HepG2 (cell line): Measurements from ENCODE around the gene PUM1. TPM values are rescaled to one million over a fixed set of nuclear protein-coding genes. Genes with fewer than 3 reads are reported as not detected.

Experiments
- ATAC-seq: fragments of 200-7000 bp; cut with Tn5 transposase; 3 replicates; pipeline ENCODE4 v1.9.1; 2020; ENCODE audit warnings: mild to moderate bottlenecking, moderate library complexity
- BruUV-seq: library from RNA; stranded (reverse); fragments of 400-500 nt; replicated peaks from 2 replicates; lab custom pipeline; 2021; lab: Mats Ljungman, UMichigan
- CTCF ChIA-PET: fragments of 300-600 bp; formaldehyde crosslinking; extraction: SDS; loops from one replicate; lab custom pipeline; 2021; ENCODE audit warnings: low total read pairs, inconsistent platforms, low intra/inter-chr PET ratio; lab: Yijun Ruan, JAX
- POLR2A ChIA-PET: fragments of 350-600 bp; sonication (Branson Sonifier 250); formaldehyde crosslinking; loops from one replicate; lab custom pipeline; 2020; ENCODE audit warnings: antibody characterized with exemption, inconsistent platforms; lab: Yijun Ruan, JAX
- DNase-seq: peaks from one replicate; pipeline ENCODE4 v3.0.0-alpha.2; 2015; ENCODE audit warnings: low spot score
- FAIRE-seq: peaks from 3 replicates; lab custom pipeline; 2011; peaks lifted over from hg19 to GRCh38; lab: Jason Lieb, UNC
- H2AFZ ChIP-seq: one replicate; pipeline ENCODE4 v1.6.1; 2011; ENCODE audit warnings: low read length, inconsistent platforms
- H3K27ac ChIP-seq: fragments of 300-600 bp; 3 replicates; pipeline ENCODE4 v1.8.0; 2011; ENCODE audit warnings: mixed run types, mild to moderate bottlenecking, mixed read lengths, low read length, inconsistent platforms; ENCODE audit not compliant: insufficient read depth; ENCODE audit errors: extremely low read length
- H3K27me3 ChIP-seq, 2 experiments: fragments of 200-600 bp in 1 of 2; 2 replicates in 1 of 2; 3 replicates in 1 of 2; pipeline versions ENCODE4 v1.6.0 to v1.8.0; 2011; ENCODE audit warnings: low read length in 2 of 2, mild to moderate bottlenecking in 2 of 2, moderate library complexity in 2 of 2, inconsistent platforms in 1 of 2; ENCODE audit not compliant: insufficient read depth in 2 of 2, control insufficient read depth in 1 of 2
- H3K36me3 ChIP-seq, 2 experiments: fragments of 200-600 bp in 1 of 2; replicated peaks in 1 of 2; 2 replicates in 1 of 2; 3 replicates in 1 of 2; pipeline versions ENCODE4 v1.5.1 to v1.8.0; 2011; ENCODE audit warnings: low read length in 2 of 2, inconsistent platforms in 1 of 2; ENCODE audit not compliant: insufficient read depth in 2 of 2, control insufficient read depth in 1 of 2
- H3K4me1 ChIP-seq: 2 replicates; pipeline ENCODE4 v1.5.1; 2012; ENCODE audit warnings: low read length, inconsistent platforms; ENCODE audit not compliant: insufficient read depth
- H3K4me2 ChIP-seq: 2 replicates; pipeline ENCODE4 v1.6.0; 2011; ENCODE audit warnings: low read depth, low read length, inconsistent platforms
- H3K4me3 ChIP-seq, 3 experiments: fragments of 200-600 bp in 1 of 3; sonication (generic), shearing (Covaris generic) in 1 of 3; replicated peaks in 1 of 3; 2 replicates each; pipeline ENCODE4 v1.5.1; 2011 to 2016; ENCODE audit warnings: low read length in 3 of 3, inconsistent platforms in 2 of 3, low read depth in 2 of 3, mild to moderate bottlenecking in 2 of 3, control low read depth in 1 of 3, mixed read lengths in 1 of 3; ENCODE audit not compliant: insufficient read depth in 1 of 3
- H3K79me2 ChIP-seq: one replicate; pipeline ENCODE4 v1.6.1; 2011; ENCODE audit warnings: low read length, inconsistent platforms; ENCODE audit not compliant: insufficient read depth
- H3K9ac ChIP-seq: 2 replicates; pipeline ENCODE4 v1.6.0; 2011; ENCODE audit warnings: mild to moderate bottlenecking, low read depth, low read length, inconsistent platforms; ENCODE audit not compliant: insufficient read depth
- H3K9me3 ChIP-seq: 2 replicates; pipeline ENCODE4 v1.5.1; 2012; ENCODE audit warnings: mild to moderate bottlenecking, low read length
- H4K20me1 ChIP-seq: 2 replicates; pipeline ENCODE4 v1.6.0; 2011; ENCODE audit warnings: inconsistent platforms, mild to moderate bottlenecking, low read length, moderate library complexity; ENCODE audit not compliant: insufficient read depth
- ARID3A ChIP-seq: IDR thresholded peaks from 2 replicates; pipeline ENCODE4 v1.6.1; 2012; ENCODE audit warnings: low read depth, low read length, improper control_type of control experiment
- CHD4 ChIP-seq: fragments of 200-600 bp; sonication (generic); IDR thresholded peaks from 2 replicates; pipeline ENCODE4 v1.7.0; 2017; ENCODE audit warnings: mild to moderate bottlenecking, low read length, borderline replicate concordance
- ELK4 ChIP-seq: sonication (generic); formaldehyde crosslinking; IDR thresholded peaks from 2 replicates; pipeline ENCODE4 v1.9.0; 2021; ENCODE audit warnings: missing genetic modification reagents, borderline replicate concordance
- NFE2L1 ChIP-seq: sonication (generic); formaldehyde crosslinking; IDR thresholded peaks from 2 replicates; pipeline ENCODE4 v1.4.0; 2020; ENCODE audit warnings: missing genetic modification reagents, mild to moderate bottlenecking, borderline replicate concordance
- NR2F1 ChIP-seq, 2 experiments: fragments of 450-650 bp in 1 of 2; formaldehyde crosslinking in 1 of 2; IDR thresholded peaks; 2 replicates each; pipeline versions ENCODE4 v1.5.0 to v1.6.1; 2016 to 2020; ENCODE audit warnings: mild to moderate bottlenecking in 1 of 2, missing compliant biosample characterization in 1 of 2, missing genetic modification reagents in 1 of 2, moderate library complexity in 1 of 2
- SPEN ChIP-seq: sonication (generic); formaldehyde crosslinking; IDR thresholded peaks from 2 replicates; pipeline ENCODE4 v1.5.1; 2020; ENCODE audit warnings: low read depth, mild to moderate bottlenecking, missing genetic modification reagents
- TSC22D2 ChIP-seq: sonication (generic); formaldehyde crosslinking; IDR thresholded peaks from 2 replicates; pipeline ENCODE4 v1.5.1; 2020; ENCODE audit warnings: missing genetic modification reagents, mild to moderate bottlenecking, borderline replicate concordance
- ZBTB7B ChIP-seq: sonication (generic); formaldehyde crosslinking; IDR thresholded peaks from 2 replicates; pipeline ENCODE4 v1.4.0; 2020; ENCODE audit warnings: missing genetic modification reagents
- ZMAT3 ChIP-seq: sonication (generic); formaldehyde crosslinking; conservative IDR thresholded peaks from 2 replicates; pipeline ENCODE4 v1.7.0; 2021; ENCODE audit warnings: missing genetic modification reagents
- ZNF253 ChIP-seq: sonication (generic); formaldehyde crosslinking; IDR thresholded peaks from 2 replicates; pipeline ENCODE4 v1.8.0; 2022; ENCODE audit warnings: mild to moderate bottlenecking, missing genetic modification reagents, borderline replicate concordance
- ZNF44 ChIP-seq: sonication (generic); formaldehyde crosslinking; IDR thresholded peaks from 2 replicates; pipeline ENCODE4 v1.5.1; 2020; ENCODE audit warnings: mild to moderate bottlenecking, missing genetic modification reagents
- ZNF576 ChIP-seq: sonication (generic); formaldehyde crosslinking; IDR thresholded peaks from 2 replicates; pipeline ENCODE4 v1.4.0; 2020; ENCODE audit warnings: mild to moderate bottlenecking, missing genetic modification reagents
- ZNF660 ChIP-seq: sonication (generic); formaldehyde crosslinking; IDR thresholded peaks from 2 replicates; pipeline ENCODE4 v1.5.1; 2020; ENCODE audit warnings: mild to moderate bottlenecking, low read depth, missing genetic modification reagents, borderline replicate concordance
- WGBS: methylation state at CpG from one replicate; pipeline ENCODE4 v1.1.6; 2017; ENCODE audit warnings: low lambda C conversion rate; 5-methylcytosine and 5-hydroxymethylcytosine counted together
- in situ Hi-C: cut with HindIII; loops from 2 replicates; pipeline ENCODE4 v1.10.0; 2017; ENCODE audit warnings: low pct_unique_long_range_greater_than_20kb; ENCODE audit not compliant: extremely low pct_ligation_motif_present
- intact Hi-C: fragments of 100-400 bp; cut with micrococcal nuclease; formaldehyde crosslinking; loops from one replicate; pipeline ENCODE4 v1.10.0; 2022; ENCODE audit not compliant: unreplicated experiment
- polyA plus RNA-seq, 8 experiments: library from polyadenylated mRNA; depleted of rRNA in 3 of 8; stranded (reverse) in 7 of 8; unstranded in 1 of 8; fragments of >200 nt; fragmentation: Illumina TruSeq in 4 of 8; extraction: Trizol in 4 of 8; gene quantifications; 2 replicates each; pipeline versions ENCODE4 v1.2.1 to v1.2.3, GENCODE V29; 2011 to 2016; ENCODE audit warnings: low read depth in 4 of 8, missing spikeins in 1 of 8, mixed read lengths in 1 of 8; ENCODE audit not compliant: insufficient read depth in 1 of 8
- total RNA-seq, 5 experiments: library from RNA; depleted of rRNA; stranded (reverse); fragments of >200 nt; fragmentation: Illumina TruSeq; extraction: Trizol; gene quantifications; 2 replicates each; pipeline ENCODE4 v1.2.3, GENCODE V29; 2016; ENCODE audit warnings: low read depth in 1 of 5

The PUM1 gene
- total and polyA plus RNA-seq, 2 of the 13 experiments (the other 11 are each of a cell fraction or from before 2014, with no cell fraction given), result 64.7 to 91.0 TPM

GRCh38 chr1:30896905-30897304 is 168.6 kb downstream of the PUM1 start:
- no peak for DNase-seq
- H4K20me1 ChIP-seq, result no peaks in the 10 kb centered on the region
- peaks cover 22% of the 10 kb centered on the region for H3K4me1 ChIP-seq
- H3K9ac ChIP-seq, result no peak overlapping the region
- no peaks in the 10 kb centered on the region for H3K79me2 ChIP-seq
- CTCF ChIA-PET, result no interaction called here
- no peaks in the 10 kb centered on the region for H3K36me3 ChIP-seq
- no peak for ATAC-seq
- 29% methylated on average over 2 of the region's 2 CpGs for WGBS
- H3K9me3 ChIP-seq, result no peaks in the 10 kb centered on the region
- no peak overlapping the region for H3K4me2 ChIP-seq
- in situ Hi-C loops, result no loop called here
- POLR2A ChIA-PET, result no interaction called here
- FAIRE-seq, result no peak
- no peak for TF ChIP-seq ZMAT3
- no peak for TF ChIP-seq SPEN (CRISPR knock-in tag)
- no peak for TF ChIP-seq ELK4
- TF ChIP-seq NFE2L1 (CRISPR knock-in tag), result no peak
- no peak for TF ChIP-seq ARID3A
- TF ChIP-seq ZNF576, result no peak
- no peak for TF ChIP-seq TSC22D2 (CRISPR knock-in tag)
- TF ChIP-seq ZNF44 (CRISPR knock-in tag), result no peak
- no peak for TF ChIP-seq ZNF253 (CRISPR knock-in tag)
- no peak for TF ChIP-seq ZNF660 (CRISPR knock-in tag)
- no peak for TF ChIP-seq ZBTB7B (CRISPR knock-in tag)
- TF ChIP-seq NR2F1 (CRISPR knock-in tag; IDR thresholded peaks at IDR 0.05), result no peak
- TF ChIP-seq CHD4, result no peak
- H3K27ac ChIP-seq, result no peak overlapping the region
- no peak overlapping the region for H2AFZ ChIP-seq
- peaks cover 2 to 4% of the 10 kb centered on the region in 2 experiments; a peak in 2 of 5 replicates for H3K27me3 ChIP-seq
- intact Hi-C loops, result no loop called here
- BruUV-seq, result no TSS peak
- no peak overlapping the region for H3K4me3 ChIP-seq
